OCI-LY3 (cell line): Measurements from ENCODE around the gene GATA1.

ENCODE experiments used
- EZH2phosphoT487 ChIP-seq: fragments of 200-600 bp; shearing (Covaris generic); IDR thresholded peaks from 2 replicates; pipeline ENCODE4 v1.6.1; 2018; ENCODE audit warnings: antibody characterized with exemption, mixed run types, low read depth
- TF ChIP-seq, protein P1 (sequence below): fragments of 200-600, 300-600 bp; sonication (generic); IDR thresholded peaks from 2 replicates; pipeline ENCODE4 v1.5.1; 2014; ENCODE audit warnings: antibody characterized with exemption, low read length, low read depth

DNA sequence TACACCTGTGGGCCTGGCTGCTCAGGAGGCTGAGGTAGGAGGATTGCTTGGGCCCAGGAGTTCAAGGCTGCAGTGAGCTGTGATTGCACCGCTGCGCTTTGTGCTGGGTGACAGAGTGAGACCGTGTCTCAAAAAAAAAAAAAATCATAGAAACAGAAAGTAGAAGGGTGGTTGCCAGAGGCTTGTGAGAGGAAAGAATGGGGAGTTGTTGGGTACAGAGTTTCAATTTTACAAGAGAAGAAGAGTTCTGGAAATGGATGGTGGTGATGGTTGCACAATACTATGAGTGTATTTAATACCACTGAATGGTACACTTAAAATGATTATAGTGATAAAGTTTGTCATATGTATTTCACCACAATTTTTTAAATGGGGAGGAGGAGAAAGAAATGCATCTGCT, 35.0 kb upstream of the GATA1 start:
- TF ChIP-seq, protein P1, sequence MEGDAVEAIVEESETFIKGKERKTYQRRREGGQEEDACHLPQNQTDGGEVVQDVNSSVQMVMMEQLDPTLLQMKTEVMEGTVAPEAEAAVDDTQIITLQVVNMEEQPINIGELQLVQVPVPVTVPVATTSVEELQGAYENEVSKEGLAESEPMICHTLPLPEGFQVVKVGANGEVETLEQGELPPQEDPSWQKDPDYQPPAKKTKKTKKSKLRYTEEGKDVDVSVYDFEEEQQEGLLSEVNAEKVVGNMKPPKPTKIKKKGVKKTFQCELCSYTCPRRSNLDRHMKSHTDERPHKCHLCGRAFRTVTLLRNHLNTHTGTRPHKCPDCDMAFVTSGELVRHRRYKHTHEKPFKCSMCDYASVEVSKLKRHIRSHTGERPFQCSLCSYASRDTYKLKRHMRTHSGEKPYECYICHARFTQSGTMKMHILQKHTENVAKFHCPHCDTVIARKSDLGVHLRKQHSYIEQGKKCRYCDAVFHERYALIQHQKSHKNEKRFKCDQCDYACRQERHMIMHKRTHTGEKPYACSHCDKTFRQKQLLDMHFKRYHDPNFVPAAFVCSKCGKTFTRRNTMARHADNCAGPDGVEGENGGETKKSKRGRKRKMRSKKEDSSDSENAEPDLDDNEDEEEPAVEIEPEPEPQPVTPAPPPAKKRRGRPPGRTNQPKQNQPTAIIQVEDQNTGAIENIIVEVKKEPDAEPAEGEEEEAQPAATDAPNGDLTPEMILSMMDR, result no peak
- no peak for TF ChIP-seq EZH2phosphoT487
